GM19240 (cell line): ENCODE results near the gene HEXD.

ENCODE experiments used
- DNase-seq: peaks from one replicate; pipeline ENCODE4 v3.0.0; 2011; ENCODE audit warnings: low spot score; ENCODE audit not compliant: insufficient read length

The HEXD gene

GRCh38 chr17:82486231-82487094 lies 68.3 kb downstream of the HEXD start:
- no peak for DNase-seq

GRCh38 chr17:82487910-82488309 lies 69.8 kb downstream of the HEXD start:
- no peak for DNase-seq

- DNase-seq: no peak
These were observed 71.0 kb downstream of the HEXD start for GRCh38 chr17:82489117-82489516.

- DNase-seq: no peak
These were observed 71.8 kb downstream of the HEXD start for GRCh38 chr17:82489851-82490511.

GRCh38 chr17:82490512-82491195 lies 72.5 kb downstream of the HEXD start:
- no peak for DNase-seq

- no peak for DNase-seq
These were observed 73.0 kb downstream of the HEXD start for GRCh38 chr17:82491196-82491530.

GRCh38 chr17:82491533-82491932 lies 73.4 kb downstream of the HEXD start:
- DNase-seq: no peak
